ENCODE results near the gene PSME1. TPM values are rescaled to one million over a fixed set of nuclear protein-coding genes. Genes with fewer than 3 reads are reported as not detected.

The PSME1 gene
- 100 to 1,000 TPM; 342 to 378 TPM for total RNA-seq

DNA sequence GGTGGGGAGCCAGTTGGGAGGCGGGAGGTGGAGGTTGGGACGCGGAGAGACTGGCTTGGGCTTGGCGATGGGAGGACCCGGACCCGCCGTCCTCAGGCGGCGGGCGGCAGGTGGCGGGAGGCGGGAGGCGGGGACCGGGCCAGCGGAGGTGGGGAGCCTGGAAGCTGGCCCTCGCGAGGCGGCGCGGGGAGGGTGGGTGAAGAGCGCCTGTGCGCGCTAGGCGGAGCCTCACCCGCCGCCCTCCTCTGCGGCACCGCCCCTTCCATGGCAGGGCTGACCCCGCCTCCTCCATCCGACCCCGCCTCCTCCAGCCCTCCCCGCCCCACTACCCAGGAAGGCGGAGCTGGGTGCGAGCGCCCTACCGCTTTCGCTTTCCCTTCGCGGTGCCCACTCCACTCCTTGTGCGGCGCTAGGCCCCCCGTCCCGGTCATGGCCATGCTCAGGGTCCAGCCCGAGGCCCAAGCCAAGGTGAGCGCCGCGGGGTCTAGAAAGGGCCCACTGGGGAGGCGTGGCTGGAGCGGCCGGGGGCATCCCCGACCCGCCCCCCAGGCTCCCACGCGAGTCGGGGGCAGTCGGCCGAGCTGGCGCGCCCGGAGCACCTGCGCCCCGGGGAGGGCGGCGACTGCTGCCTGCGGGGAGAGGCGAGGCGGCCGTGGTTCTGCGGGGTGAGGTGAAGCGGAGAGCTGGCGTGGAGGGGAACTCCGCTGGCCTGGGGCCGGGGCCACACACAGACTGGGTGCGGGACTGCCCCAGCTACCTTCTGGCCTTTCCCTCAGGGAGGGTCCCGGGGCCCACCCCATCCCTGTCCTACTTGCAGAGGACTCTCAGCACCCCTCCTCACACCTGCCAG is at the start of gene PSME1:
Gene PSME1, plus strand, starts transcription at position 361 of the 850 bp plus-strand sequence. Its CDS starts 69 bp downstream, at position 430.
- peak; percentile 95 to 97 for DNase-seq
- peak; percentile 94 to 97 for ATAC-seq (replicated peaks in 1 of 2)
- Mint-ChIP-seq H3K4me1 (ENCODE audit: low read depth) (peaks cover 61% of the 10 kb centered on the region), H3K9me3 (no peaks in the 10 kb centered on the region), H3K27me3 (ENCODE audit: low read depth) (no peaks in the 10 kb centered on the region), H3K27ac (peak within 1 kb of the TSS; percentile 91), H3K36me3 (ENCODE audit: insufficient read depth in 2 of 2) (peaks cover 11 to 21% of the 10 kb centered on the region in 2 donors), H3K4me3 (peak within 1 kb of the TSS; percentile 92 to 95)

DNA sequence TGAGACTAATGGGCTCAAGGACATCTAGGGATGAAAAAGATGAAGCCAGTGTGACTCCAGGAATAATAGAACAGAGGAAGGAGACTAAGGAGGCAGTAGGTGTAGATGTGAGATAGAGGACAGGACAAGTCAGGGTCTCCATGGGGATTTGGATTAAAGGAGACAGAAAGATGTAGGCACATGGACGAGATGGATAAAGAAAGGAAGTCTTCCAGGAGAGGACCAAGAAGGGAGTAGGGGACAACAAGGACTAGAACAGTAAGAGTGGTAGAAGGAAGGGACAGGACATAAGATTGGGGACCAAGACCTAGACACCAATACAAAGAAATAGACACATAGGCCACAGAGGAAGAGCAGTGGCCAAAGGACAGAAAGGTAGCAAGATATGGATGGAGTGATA is 49.0 kb upstream of the PSME1 start:
- ATAC-seq (replicated peaks in 1 of 2) (no peak), DNase-seq (no peak)
- peaks cover 12% of the 10 kb centered on the region for H3K4me1 Mint-ChIP-seq (ENCODE audit: low read depth)
- no peaks in the 10 kb centered on the region for H3K36me3 Mint-ChIP-seq (ENCODE audit: insufficient read depth in 2 of 2)
- no peak overlapping the region for H3K4me3 Mint-ChIP-seq
- H3K27ac Mint-ChIP-seq: no peak overlapping the region
- H3K27me3 Mint-ChIP-seq (ENCODE audit: low read depth): no peaks in the 10 kb centered on the region
- H3K9me3 Mint-ChIP-seq: no peaks in the 10 kb centered on the region

DNA sequence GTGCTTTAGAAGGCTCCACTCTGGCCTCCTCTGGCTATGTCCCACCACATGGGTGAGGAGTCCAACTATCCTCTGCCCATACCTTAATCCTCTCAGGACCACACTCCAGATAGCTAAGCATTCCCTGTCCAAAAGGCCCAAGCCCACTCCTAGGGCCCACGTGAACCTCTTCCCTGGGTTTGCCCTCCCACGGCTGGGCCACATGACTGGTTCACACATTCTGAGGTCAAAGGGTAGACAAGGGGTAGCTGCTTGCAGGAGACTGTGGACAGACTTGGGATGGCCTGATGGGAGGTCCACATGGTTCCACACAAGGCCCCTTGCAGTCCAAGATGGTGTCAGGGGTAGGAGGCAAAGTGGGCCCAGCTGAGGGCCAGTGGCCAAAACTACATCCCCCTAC is 47.9 kb upstream of the PSME1 start:
- DNase-seq: no peak
- Mint-ChIP-seq H3K9me3 (no peaks in the 10 kb centered on the region), H3K27me3 (ENCODE audit: low read depth) (no peaks in the 10 kb centered on the region), H3K4me3 (no peak overlapping the region), H3K36me3 (ENCODE audit: insufficient read depth in 2 of 2) (no peaks in the 10 kb centered on the region), H3K4me1 (ENCODE audit: low read depth) (peaks cover 15% of the 10 kb centered on the region), H3K27ac (no peak overlapping the region)
- no peak for ATAC-seq (replicated peaks in 1 of 2)

DNA sequence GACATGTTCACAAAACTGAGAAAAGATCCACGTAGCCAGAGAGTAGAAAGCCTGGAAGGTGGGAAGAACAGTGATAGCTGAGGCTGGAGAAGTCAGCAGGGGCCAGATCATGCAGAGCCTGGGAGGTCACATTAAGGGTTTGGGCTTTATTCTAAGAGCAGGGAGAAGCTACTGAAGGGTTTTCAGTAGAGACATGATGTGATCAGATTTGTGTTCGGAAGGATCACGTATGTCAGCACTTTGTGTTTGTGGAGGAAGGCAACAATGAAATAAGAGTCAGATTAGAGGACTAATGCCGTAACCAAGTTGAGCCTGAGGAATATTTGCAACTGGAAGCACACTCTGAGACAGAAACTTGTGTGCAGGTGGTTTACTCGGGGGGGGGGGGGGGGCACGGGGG is 46.1 kb upstream of the PSME1 start:
- ATAC-seq (replicated peaks in 1 of 2) (no peak), DNase-seq (no peak)
- Mint-ChIP-seq H3K4me3 (no peak overlapping the region), H3K9me3 (no peaks in the 10 kb centered on the region), H3K4me1 (ENCODE audit: low read depth) (peaks cover 23% of the 10 kb centered on the region), H3K36me3 (ENCODE audit: insufficient read depth in 2 of 2) (peaks cover 2 to 3% of the 10 kb centered on the region in 2 donors), H3K27ac (no peak overlapping the region), H3K27me3 (ENCODE audit: low read depth) (no peaks in the 10 kb centered on the region)

- Mint-ChIP-seq H3K27me3 (ENCODE audit: low read depth) (no peaks in the 10 kb centered on the region), H3K4me3 (no peak overlapping the region), H3K9me3 (no peaks in the 10 kb centered on the region), H3K36me3 (ENCODE audit: insufficient read depth in 2 of 2) (peaks cover 16 to 21% of the 10 kb centered on the region in 2 donors), H3K4me1 (ENCODE audit: low read depth) (peaks cover 39% of the 10 kb centered on the region), H3K27ac (no peak overlapping the region)
- ATAC-seq (replicated peaks in 1 of 2) (no peak), DNase-seq (no peak)
These were observed 43.9 kb upstream of the PSME1 start for GRCh38 chr14:24092110-24092504.

GRCh38 chr14:24092505-24093206 is 43.3 kb upstream of the PSME1 start:
- Mint-ChIP-seq H3K9me3 (no peaks in the 10 kb centered on the region), H3K27ac (peak overlapping the region; percentile 78), H3K4me3 (peak overlapping the region; percentile 95 to 98), H3K36me3 (ENCODE audit: insufficient read depth in 2 of 2) (peaks cover 16 to 21% of the 10 kb centered on the region in 2 donors), H3K27me3 (ENCODE audit: low read depth) (no peaks in the 10 kb centered on the region), H3K4me1 (ENCODE audit: low read depth) (peaks cover 39% of the 10 kb centered on the region)
- ATAC-seq (replicated peaks in 1 of 2) (no peak), DNase-seq (no peak)

GRCh38 chr14:24093207-24093900 is 42.6 kb upstream of the PSME1 start:
- DNase-seq (no peak), ATAC-seq (replicated peaks in 1 of 2) (no peak)
- peak overlapping the region; percentile 78 for H3K27ac Mint-ChIP-seq
- H3K27me3 Mint-ChIP-seq (ENCODE audit: low read depth): no peaks in the 10 kb centered on the region
- H3K36me3 Mint-ChIP-seq (ENCODE audit: insufficient read depth in 2 of 2): peaks cover 16 to 26% of the 10 kb centered on the region in 2 donors
- H3K9me3 Mint-ChIP-seq: no peaks in the 10 kb centered on the region
- peak overlapping the region; percentile 95 to 98 for H3K4me3 Mint-ChIP-seq
- peaks cover 39% of the 10 kb centered on the region for H3K4me1 Mint-ChIP-seq (ENCODE audit: low read depth)

DNA sequence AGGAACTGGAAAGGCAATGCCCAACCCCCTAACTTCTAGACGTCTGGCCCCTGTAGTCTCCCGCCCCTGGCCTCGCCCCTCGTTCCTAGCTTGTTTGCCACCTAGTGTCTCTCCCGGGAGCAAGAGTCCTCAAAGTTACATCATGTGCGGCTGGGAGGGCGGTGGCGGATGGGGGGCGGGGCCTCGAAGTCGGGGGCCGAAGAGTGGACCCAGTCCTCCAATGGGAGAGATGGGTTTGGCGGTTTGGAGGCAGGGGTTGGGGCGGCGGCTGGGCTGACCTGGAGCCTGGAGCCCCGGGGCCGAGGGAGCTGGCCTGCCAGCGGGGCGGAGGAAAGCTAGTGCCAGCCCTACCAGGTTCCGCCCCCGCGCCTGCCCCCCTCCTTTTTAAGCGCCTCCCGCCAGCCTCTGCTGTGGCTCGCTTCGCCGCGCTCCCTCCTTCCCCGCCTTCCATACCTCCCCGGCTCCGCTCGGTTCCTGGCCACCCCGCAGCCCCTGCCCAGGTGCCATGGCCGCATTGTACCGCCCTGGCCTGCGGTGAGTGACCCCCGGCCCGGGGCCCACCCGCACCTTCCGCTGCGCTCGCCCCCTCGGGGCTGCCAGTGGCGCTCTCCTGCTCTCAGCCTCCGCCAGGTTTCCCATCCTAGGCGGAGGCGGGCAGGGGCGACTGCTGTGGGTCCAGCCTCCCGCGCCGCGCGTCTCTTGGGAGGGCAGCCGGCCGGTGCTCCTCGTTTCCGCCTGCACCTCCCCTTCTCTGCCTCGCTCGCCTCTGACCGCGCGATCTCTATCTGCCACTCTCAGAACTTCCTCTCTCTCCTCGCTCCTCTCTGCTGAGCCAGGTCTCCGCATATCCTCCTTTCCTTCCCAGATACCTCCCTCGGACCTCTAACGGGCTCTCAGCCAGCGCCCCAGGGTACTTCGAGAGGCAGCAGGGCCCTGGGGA is 41.8 kb upstream of the PSME1 start, which contains the start of gene PCK2:
Gene PCK2, plus strand, starts transcription at position 411 of the 940 bp plus-strand sequence. Its CDS starts 95 bp downstream, at position 506.
- DNase-seq (peak; percentile 91 to 93), ATAC-seq (replicated peaks in 1 of 2) (peak; percentile 86 to 89)
- Mint-ChIP-seq H3K27me3 (ENCODE audit: low read depth) (no peaks in the 10 kb centered on the region), H3K4me3 (peak within 1 kb of the TSS; percentile 95 to 98), H3K4me1 (ENCODE audit: low read depth) (peaks cover 39% of the 10 kb centered on the region), H3K36me3 (ENCODE audit: insufficient read depth in 2 of 2) (peaks cover 16 to 26% of the 10 kb centered on the region in 2 donors), H3K9me3 (no peaks in the 10 kb centered on the region), H3K27ac (peak within 1 kb of the TSS; percentile 99)

DNA sequence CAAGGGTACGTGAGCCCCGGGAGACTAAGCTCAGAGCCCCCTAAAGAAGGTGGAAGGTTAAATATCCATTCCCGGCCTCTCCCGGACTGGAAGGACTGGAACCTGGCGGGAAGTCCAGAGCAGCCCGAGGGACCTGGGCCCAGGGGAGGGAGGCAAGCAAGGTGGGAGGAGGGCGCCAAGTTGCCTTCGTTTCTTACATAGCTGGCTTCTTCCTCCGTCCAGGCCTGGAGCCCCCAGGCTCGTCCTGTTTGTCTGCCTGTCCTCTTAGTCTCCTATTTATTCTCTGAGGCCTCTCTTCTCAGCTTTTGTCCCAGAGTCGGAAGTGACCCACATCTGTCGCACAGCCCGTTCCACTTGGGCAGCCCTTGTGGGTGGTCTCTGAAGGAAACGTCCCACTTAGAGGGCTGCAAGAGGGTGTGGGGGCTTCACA is 41.1 kb upstream of the PSME1 start:
- Mint-ChIP-seq H3K36me3 (ENCODE audit: insufficient read depth in 2 of 2) (peaks cover 18 to 31% of the 10 kb centered on the region in 2 donors), H3K27me3 (ENCODE audit: low read depth) (no peaks in the 10 kb centered on the region), H3K4me1 (ENCODE audit: low read depth) (peaks cover 39% of the 10 kb centered on the region), H3K9me3 (no peaks in the 10 kb centered on the region), H3K27ac (peak overlapping the region; percentile 99), H3K4me3 (peak overlapping the region; percentile 95 to 98)
- DNase-seq (peak in 1 of 2 donors; percentile 18), ATAC-seq (replicated peaks in 1 of 2) (no peak)

DNA sequence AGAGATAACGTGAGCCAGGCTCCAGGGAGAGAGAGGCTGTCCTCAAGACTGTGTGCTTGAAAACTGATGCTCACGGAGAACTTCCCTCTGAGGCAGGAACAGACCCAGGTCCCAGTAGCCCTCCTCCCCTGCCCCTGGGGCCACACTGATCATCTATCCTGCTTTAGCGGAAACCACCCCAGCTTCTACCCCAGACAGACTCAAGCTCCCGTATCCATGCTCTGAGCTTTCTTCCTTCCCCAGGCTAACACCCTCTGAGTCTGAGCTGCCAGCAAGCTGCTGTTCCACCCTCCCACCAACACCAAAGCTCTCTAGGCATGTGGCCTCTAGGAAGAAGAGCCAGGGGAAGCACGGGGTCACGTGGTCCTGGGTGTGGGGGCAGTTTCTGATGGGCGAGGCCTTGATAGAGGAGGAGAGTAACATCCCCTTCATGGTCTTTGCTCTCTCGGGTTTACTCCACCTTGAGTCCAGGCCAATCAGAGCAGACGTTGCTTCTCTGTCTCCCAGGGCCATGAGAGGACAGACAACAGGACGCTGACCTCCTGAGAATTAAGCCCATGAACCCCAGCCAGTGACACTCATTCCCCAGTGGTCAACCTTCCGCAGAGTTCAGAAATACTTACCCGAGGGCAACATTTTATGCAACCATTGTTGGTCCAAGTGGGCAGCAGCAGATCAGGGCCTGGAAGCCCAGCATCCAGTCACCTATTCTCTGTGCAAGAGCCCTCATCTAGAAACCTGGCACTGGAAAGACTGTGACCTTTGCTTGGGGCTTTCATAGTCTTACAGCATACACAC is 40.5 kb upstream of the PSME1 start:
- Mint-ChIP-seq H3K4me1 (ENCODE audit: low read depth) (peaks cover 36% of the 10 kb centered on the region), H3K27ac (peak overlapping the region; percentile 99), H3K4me3 (peak overlapping the region; percentile 95 to 98), H3K27me3 (ENCODE audit: low read depth) (no peaks in the 10 kb centered on the region), H3K9me3 (no peaks in the 10 kb centered on the region), H3K36me3 (ENCODE audit: insufficient read depth in 2 of 2) (peaks cover 18 to 32% of the 10 kb centered on the region in 2 donors)
- DNase-seq: peak; percentile 62 to 74
- peak; percentile 19 to 53 for ATAC-seq (replicated peaks in 1 of 2)

- no peak for ATAC-seq (replicated peaks in 1 of 2)
- Mint-ChIP-seq H3K4me1 (ENCODE audit: low read depth) (peaks cover 32% of the 10 kb centered on the region), H3K36me3 (ENCODE audit: insufficient read depth in 2 of 2) (peaks cover 20 to 32% of the 10 kb centered on the region in 2 donors), H3K27me3 (ENCODE audit: low read depth) (no peaks in the 10 kb centered on the region), H3K4me3 (peak overlapping the region; percentile 67 to 95), H3K27ac (peak overlapping the region; percentile 62), H3K9me3 (no peaks in the 10 kb centered on the region)
- no peak for DNase-seq
These were observed 39.3 kb upstream of the PSME1 start for GRCh38 chr14:24096545-24097181.
